Measurements from ENCODE around the gene SETBP1.

The SETBP1 gene

DNA sequence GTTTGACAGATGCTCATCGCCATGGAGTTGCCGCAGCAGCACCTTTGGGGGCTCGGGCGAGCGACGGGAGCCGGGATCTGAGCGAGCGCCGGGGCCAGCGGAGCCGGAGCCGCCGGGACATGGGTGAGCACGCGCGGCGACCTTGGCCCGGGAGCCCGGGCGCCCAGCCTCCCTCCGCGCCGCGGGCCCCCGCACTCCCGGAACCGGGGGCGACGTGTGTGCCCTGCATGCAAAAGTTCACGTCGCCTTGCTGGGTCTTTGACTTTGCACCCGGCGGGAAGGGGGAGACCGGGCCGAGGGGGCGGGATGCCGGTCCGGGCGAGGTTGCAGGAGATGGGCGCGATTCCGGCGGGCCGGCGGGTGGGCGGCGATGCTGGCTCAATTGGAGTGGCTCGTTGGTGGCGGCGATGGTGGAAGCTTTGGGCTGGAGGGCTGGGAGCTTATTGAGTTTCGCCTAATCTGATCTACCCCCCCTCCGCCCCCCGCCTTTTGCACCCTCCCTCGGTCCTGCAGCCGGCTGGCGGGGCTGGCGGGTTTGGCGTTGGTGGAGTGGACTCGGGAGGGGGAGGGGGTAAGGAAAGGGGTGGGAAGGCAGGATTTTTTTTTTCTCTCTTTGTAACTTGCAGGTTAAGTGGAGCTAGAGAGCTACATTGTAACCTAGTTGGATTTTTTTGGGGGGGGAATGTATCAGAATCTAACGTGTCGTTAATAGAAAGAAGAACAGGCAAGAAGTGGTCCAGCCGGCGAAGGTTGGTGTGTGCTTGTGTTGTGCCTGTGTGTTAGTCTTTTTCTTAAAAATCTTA is at the start of gene SETBP1:
SETBP1 (plus strand) TSS at position 616 of the 803 bp plus-strand sequence. CDS start 20,459 bp downstream, outside the sequence.
- peak; percentile 35 for DNase-seq

GRCh38 chr18:44632469-44633145 is 48.1 kb upstream of the SETBP1 start:
- no peak for DNase-seq

DNA sequence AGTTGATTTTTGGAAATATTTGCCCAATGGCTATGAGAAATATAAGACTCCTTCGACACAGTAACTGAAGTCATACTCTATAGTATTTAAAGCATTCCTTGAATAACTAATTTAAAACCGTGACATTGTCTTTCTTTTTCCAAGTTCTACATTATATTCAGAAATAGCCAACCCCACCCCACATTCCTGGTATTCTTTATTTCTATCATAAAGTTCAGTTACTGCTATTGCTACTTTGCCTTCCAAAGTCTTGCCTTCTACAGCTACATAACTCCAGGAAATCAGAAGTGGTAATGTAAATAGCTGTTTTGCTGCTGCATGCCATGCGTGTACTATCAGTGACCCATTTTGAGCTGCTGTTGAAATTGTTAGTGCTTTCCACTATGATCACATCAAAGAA is 45.1 kb upstream of the SETBP1 start:
- no peak for DNase-seq

- DNase-seq, result no peak
Observed at GRCh38 chr18:44636241-44636640, 44.4 kb upstream of the SETBP1 start.

- no peak for DNase-seq
Observed at GRCh38 chr18:44637210-44638033, 43.3 kb upstream of the SETBP1 start.

DNA sequence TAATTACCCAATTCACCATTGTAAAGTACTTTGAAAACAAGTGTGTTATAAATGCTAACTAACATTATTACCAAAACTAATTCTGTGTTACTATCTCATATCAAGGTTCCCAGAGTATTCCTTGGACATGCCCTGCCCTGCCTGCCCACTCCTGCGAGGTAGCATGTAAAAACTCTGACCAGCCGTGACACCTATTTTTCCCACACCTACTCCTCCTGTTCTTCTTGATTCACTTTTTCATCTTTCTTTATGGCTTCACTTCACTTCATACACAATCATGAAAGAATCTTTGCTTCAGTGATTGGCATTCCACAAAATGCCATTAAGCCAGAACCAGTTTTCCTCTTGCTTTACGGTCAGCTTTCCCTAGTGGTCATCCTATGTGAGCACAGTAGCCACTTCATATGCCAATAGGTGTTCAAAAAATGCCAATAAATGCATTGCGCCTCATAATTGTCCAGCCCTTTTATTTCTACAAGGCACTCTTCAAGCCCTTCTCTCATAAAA is 42.6 kb upstream of the SETBP1 start:
- DNase-seq, result no peak

DNA sequence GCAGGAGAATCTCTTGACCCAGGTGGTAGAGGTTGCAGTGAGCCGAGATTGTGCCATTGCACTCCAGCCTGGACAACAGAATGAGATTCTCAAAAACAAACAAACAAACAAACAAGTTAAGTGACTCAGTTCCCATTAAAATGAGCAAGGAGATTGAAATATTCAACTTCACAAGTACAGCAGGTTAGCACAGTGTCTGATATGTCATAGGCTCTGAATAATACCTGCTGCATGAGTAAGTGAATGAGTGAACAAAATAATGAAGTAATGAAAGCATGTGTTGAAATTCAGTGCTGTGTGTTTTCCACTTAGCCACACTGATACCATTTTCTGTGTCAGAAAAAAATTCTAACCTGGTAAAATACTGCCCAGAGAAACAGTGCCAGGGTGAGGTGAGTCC is 41.9 kb upstream of the SETBP1 start:
- no peak for DNase-seq

- no peak for DNase-seq
Observed at GRCh38 chr18:44643004-44643403, 37.7 kb upstream of the SETBP1 start.

DNA sequence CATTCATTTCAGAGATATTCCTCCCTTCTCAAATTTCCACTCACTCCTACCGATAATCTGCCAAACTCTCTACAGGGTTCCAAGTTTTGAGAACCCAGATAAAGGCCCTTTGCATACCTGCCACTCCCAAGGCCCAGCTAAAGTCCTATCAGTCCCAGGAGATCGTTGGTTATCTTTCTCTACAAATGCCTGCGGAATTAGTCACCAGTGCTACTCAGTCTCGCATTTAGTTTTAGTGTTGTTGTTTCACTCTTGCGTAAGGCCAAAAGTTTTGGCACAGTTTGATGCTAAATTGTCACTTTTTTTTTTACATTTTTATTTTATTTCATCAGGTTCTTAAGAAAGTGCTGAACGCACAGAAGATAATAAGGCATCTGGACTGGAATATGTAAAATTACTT is 29.2 kb upstream of the SETBP1 start:
- no peak for DNase-seq

GRCh38 chr18:44651918-44652572 is 28.6 kb upstream of the SETBP1 start:
- no peak for DNase-seq

GRCh38 chr18:44652722-44653121 is 28.0 kb upstream of the SETBP1 start:
- DNase-seq, result no peak

GRCh38 chr18:44654573-44654972 is 26.1 kb upstream of the SETBP1 start:
- DNase-seq, result no peak

DNA sequence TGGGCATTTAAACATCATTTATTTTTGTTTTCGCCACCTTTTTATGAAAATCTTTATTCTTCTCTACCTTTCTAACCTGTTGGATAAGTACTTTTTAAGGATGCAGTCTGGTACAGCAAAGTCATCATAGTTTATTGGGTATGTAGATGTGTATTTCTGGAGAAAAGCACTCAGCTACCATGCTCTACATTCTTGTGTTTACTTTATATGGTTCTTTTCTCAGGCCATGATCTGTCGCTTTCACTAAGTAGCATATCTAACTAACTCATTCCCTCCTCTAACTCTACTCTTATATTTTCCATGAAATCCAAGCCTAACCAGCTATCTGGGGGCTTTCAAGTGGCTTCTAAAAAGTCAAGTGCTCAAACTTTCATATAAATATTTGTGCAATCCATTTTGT is 25.3 kb upstream of the SETBP1 start:
- DNase-seq, result no peak

- no peak for DNase-seq
Observed at GRCh38 chr18:44659771-44660170, 20.9 kb upstream of the SETBP1 start.

- DNase-seq, result no peak
Observed at GRCh38 chr18:44668270-44668975, 12.3 kb upstream of the SETBP1 start.

- DNase-seq, result no peak
Observed at GRCh38 chr18:44671914-44672313, 8.8 kb upstream of the SETBP1 start.

DNA sequence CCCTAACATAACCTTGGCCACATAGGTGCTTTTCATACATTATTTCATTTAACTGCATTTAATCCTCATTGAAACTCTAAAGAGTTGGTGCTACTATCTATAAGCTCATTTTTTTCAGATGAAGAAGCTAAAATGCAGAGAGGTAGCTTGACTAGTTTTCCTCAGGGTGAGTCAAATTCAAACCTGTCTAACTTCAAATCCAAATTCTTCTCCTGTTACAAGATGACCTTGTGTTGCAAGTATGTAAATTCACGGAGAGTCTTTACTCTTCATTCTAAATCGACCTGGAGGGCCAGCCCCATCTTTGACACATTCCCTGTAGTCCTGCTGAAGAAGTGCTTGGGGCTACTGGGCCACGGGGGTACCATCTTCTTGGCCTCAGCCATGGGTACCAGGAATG is 8.2 kb upstream of the SETBP1 start:
- DNase-seq, result no peak

DNA sequence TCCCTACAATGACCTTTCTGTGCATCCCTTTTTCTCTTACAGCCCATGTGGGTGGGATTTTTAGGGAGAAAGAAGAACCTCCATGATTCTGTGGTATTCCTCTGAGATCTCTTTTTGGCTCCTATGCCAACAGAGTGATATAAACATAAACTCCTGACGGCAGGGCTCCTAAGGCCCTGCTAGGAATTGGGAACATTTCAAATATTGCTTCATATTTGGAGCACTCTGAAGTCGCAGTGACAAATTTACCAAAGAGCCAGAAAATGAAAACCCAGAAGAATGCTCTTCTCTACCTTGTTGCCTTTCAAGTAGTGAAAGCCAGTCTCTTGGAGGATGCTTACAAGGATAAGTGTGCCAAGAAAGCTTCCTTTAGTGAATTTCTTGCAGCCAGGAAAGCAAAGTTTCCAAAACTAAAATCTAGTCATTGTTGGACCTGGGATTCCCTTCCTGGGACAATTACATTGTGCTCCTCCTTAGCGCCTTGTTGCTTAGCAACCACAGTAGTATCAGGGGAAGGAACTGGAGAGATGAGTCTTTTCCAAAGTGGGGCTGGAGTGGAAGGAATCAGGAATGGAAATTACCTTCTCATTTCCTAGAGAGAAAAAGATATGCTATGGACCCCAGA is 7.3 kb upstream of the SETBP1 start:
- no peak for DNase-seq

DNA sequence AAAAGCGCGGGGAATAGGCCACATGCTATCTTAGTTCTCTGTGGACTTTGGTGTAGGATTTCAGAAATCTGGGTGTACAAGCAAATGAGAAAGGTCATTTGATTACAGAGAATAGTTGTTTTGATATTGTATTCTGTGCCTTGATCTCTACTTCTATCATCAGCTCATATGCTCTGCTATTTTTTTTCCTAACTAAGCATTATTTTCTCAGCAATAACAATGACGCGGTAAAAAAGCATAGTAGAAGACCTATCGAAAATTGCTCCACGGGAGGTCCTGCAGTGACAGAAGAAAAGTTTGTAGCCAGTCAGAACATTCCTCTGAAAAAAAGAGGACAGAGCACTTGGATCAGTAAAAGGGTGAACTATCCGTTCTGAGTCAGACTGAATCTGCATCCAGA is 2.8 kb upstream of the SETBP1 start:
- no peak for DNase-seq

GRCh38 chr18:44678725-44679055 is 2.0 kb upstream of the SETBP1 start:
- DNase-seq, result no peak

DNA sequence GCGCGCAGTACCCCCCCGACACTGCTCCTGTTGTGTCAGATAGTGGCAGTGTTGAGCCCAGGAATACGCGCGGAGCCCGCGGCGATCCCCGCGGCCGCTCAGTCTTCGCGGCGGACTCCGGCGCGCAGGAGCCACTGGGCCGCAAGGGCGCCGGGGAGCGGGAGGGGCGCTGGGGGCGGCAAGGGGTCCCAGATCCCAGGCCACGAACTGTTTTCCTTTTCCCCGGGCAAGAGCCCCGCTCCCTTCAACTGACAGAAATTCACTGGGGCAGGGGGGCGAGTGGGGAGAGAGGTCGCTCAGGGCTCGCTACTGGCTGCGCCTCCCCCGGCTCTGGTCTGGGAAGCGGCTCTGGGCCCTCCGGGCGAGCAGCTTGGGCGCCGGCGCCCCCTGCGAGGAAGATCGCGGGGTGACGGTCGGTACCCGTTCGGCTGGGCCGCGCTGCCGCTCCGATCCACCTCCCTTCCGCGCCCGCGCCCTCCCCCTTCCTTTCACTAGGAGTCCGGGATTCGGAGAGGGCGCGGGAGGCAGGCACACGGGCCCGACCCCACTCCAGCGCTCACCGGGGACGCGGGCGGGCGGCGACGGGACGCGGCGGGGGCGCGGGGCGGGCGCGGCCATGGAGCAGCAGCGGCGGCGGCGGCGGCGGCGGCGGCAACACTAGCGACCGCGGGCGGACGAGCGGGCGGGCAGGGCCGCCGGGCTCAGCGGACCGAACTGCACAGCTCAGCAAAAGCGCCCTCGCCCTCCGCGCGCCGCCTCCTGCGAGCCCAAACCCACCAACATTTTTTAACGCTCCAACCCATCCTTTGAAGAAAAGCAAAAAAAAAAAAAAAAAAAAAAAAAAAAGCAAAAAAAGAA is 1.4 kb upstream of the SETBP1 start:
- peak; percentile 56 for DNase-seq
